ENCODE measurements around the gene MYOG.

Gene MYOG

GRCh38 chr1:203099805-203100515 is 14.1 kb upstream of the MYOG start:
- TF ChIP-seq ZFX (IDR thresholded peaks at IDR 0.05; ENCODE audit: borderline replicate concordance) (no peak), CTCF (IDR thresholded peaks at IDR 0.05) (no peak)

GRCh38 chr1:203098914-203099520 is 13.2 kb upstream of the MYOG start:
- TF ChIP-seq CTCF (IDR thresholded peaks at IDR 0.05): no peak
- no peak for TF ChIP-seq ZFX (IDR thresholded peaks at IDR 0.05; ENCODE audit: borderline replicate concordance)
- H3K27ac ChIP-seq: no peak overlapping the region

More at GRCh38 chr1:203099805-203100515, 14.1 kb upstream of the MYOG start:
- no peak overlapping the region for H3K27ac ChIP-seq

GRCh38 chr1:203098445-203098844 is 12.6 kb upstream of the MYOG start:
- TF ChIP-seq CTCF (IDR thresholded peaks at IDR 0.05): no peak
- no peak for TF ChIP-seq ZFX (IDR thresholded peaks at IDR 0.05; ENCODE audit: borderline replicate concordance)

GRCh38 chr1:203097001-203097400 is 11.2 kb upstream of the MYOG start:
- no peak overlapping the region for H3K27ac ChIP-seq
- TF ChIP-seq CTCF (IDR thresholded peaks at IDR 0.05) (no peak), ZFX (IDR thresholded peaks at IDR 0.05; ENCODE audit: borderline replicate concordance) (no peak)

More at GRCh38 chr1:203098445-203098844, 12.6 kb upstream of the MYOG start:
- no peak overlapping the region for H3K27ac ChIP-seq

GRCh38 chr1:203096566-203096965 is 10.8 kb upstream of the MYOG start:
- TF ChIP-seq CTCF (IDR thresholded peaks at IDR 0.05): no peak
- TF ChIP-seq ZFX (IDR thresholded peaks at IDR 0.05; ENCODE audit: borderline replicate concordance): no peak
- no peak overlapping the region for H3K27ac ChIP-seq

- no peak for TF ChIP-seq ZFX (IDR thresholded peaks at IDR 0.05; ENCODE audit: borderline replicate concordance)
- TF ChIP-seq CTCF (IDR thresholded peaks at IDR 0.05): no peak
- no peak overlapping the region for H3K27ac ChIP-seq
Observed at GRCh38 chr1:203095061-203095690, 9.4 kb upstream of the MYOG start.

Data from 22Rv1 (cell line).